Activated T-cell treated with anti-CD3 and anti-CD28 coated beads, Interleukin-2, amount 50 U/mL, for 4 hours (primary cell): Measurements from ENCODE around the gene TNRC18. TPM values are rescaled to one million over a fixed set of nuclear protein-coding genes. Genes with fewer than 3 reads are reported as not detected.
"Not testable (repeated sequence)": the region's sequence is repeated elsewhere in the genome, so short reads cannot be mapped to it uniquely, and the experiment has no call there.

Experiments
- ATAC-seq, 2 donors: fragments of 200-7000 bp; cut with Tn5 transposase; one replicate each; pipeline ENCODE4 v1.10.0; 2021
- DNase-seq: peaks from one replicate; pipeline ENCODE4 v3.0.0-alpha.2; 2020
- H3K27me3 Mint-ChIP-seq: one replicate; pipeline ENCODE4 v1.8.0; 2021; ENCODE audit warnings: low read depth, mixed read lengths
- H3K36me3 Mint-ChIP-seq: one replicate; pipeline ENCODE4 v1.8.0; 2022; ENCODE audit warnings: mixed read lengths; ENCODE audit not compliant: insufficient read depth
- H3K4me1 Mint-ChIP-seq: one replicate; pipeline ENCODE4 v1.8.0; 2021; ENCODE audit warnings: low read depth, mixed read lengths
- H3K4me3 Mint-ChIP-seq: one replicate; pipeline ENCODE4 v1.8.0; 2021; ENCODE audit warnings: mild to moderate bottlenecking, moderate library complexity, mixed read lengths
- H3K9me3 Mint-ChIP-seq: one replicate; pipeline ENCODE4 v1.8.0; 2021; ENCODE audit warnings: mixed read lengths
- total RNA-seq, 3 donors: library from RNA; stranded (reverse); gene quantifications; one replicate each; pipeline ENCODE4 v1.2.1, GENCODE V29; 2021

The TNRC18 gene
- total RNA-seq, 3 donors from 2014 or later = 45.4 to 55.2 (median 48.4) TPM

- Mint-ChIP-seq H3K4me1 (peaks cover 10% of the 10 kb centered on the region), H3K36me3 (peaks cover 15% of the 10 kb centered on the region), H3K27me3 (no peaks in the 10 kb centered on the region), H3K9me3 (no peaks in the 10 kb centered on the region), H3K4me3 (no peak overlapping the region)
- ATAC-seq (no peak), DNase-seq (no peak)
These were observed 52.9 kb downstream of the TNRC18 start for GRCh38 chr7:5370454-5371353.

- ATAC-seq = no peak
- Mint-ChIP-seq H3K4me3 (no peak overlapping the region), H3K9me3 (no peaks in the 10 kb centered on the region), H3K4me1 (peaks cover 19% of the 10 kb centered on the region), H3K36me3 (peaks cover 8% of the 10 kb centered on the region), H3K27me3 (no peaks in the 10 kb centered on the region)
- DNase-seq = no peak
These were observed 56.0 kb downstream of the TNRC18 start for GRCh38 chr7:5367661-5368060.

- peaks cover 19% of the 10 kb centered on the region for H3K4me1 Mint-ChIP-seq
- not testable (repeated sequence) for H3K27me3 Mint-ChIP-seq, H3K9me3 Mint-ChIP-seq, H3K36me3 Mint-ChIP-seq, H3K4me3 Mint-ChIP-seq
- DNase-seq (peak; percentile 58), ATAC-seq (peak; percentile 80 to 92)
These were observed 57.5 kb downstream of the TNRC18 start for GRCh38 chr7:5365976-5366625.

- H3K9me3 Mint-ChIP-seq = no peaks in the 10 kb centered on the region
- DNase-seq (no peak), ATAC-seq (no peak)
- H3K4me1 Mint-ChIP-seq = peaks cover 15% of the 10 kb centered on the region
- no peak overlapping the region for H3K4me3 Mint-ChIP-seq
- no peaks in the 10 kb centered on the region for H3K27me3 Mint-ChIP-seq
- peaks cover 14% of the 10 kb centered on the region for H3K36me3 Mint-ChIP-seq
These were observed 59.9 kb downstream of the TNRC18 start for GRCh38 chr7:5363729-5364128.

- H3K36me3 Mint-ChIP-seq = peaks cover 22% of the 10 kb centered on the region
- DNase-seq (no peak), ATAC-seq (no peak)
These were observed 61.2 kb downstream of the TNRC18 start for GRCh38 chr7:5362466-5362865.

GRCh38 chr7:5361446-5362127 is 62.0 kb downstream of the TNRC18 start:
- no peak for DNase-seq
- no peak for ATAC-seq
- Mint-ChIP-seq H3K4me1 (peaks cover 14% of the 10 kb centered on the region), H3K36me3 (peaks cover 25% of the 10 kb centered on the region), H3K9me3 (no peaks in the 10 kb centered on the region), H3K4me3 (no peak overlapping the region), H3K27me3 (no peaks in the 10 kb centered on the region)

More at GRCh38 chr7:5362466-5362865, 61.2 kb downstream of the TNRC18 start:
- no peak overlapping the region for H3K4me3 Mint-ChIP-seq
- no peaks in the 10 kb centered on the region for H3K27me3 Mint-ChIP-seq
- no peaks in the 10 kb centered on the region for H3K9me3 Mint-ChIP-seq
- H3K4me1 Mint-ChIP-seq = peaks cover 15% of the 10 kb centered on the region

GRCh38 chr7:5360971-5361370 is 62.7 kb downstream of the TNRC18 start:
- Mint-ChIP-seq H3K4me1 (peaks cover 12% of the 10 kb centered on the region), H3K9me3 (no peaks in the 10 kb centered on the region), H3K36me3 (peaks cover 30% of the 10 kb centered on the region), H3K27me3 (no peaks in the 10 kb centered on the region), H3K4me3 (no peak overlapping the region)
- ATAC-seq (no peak), DNase-seq (no peak)

GRCh38 chr7:5360451-5360850 is 63.2 kb downstream of the TNRC18 start:
- ATAC-seq = no peak
- H3K27me3 Mint-ChIP-seq = no peaks in the 10 kb centered on the region
- no peak overlapping the region for H3K4me3 Mint-ChIP-seq
- H3K9me3 Mint-ChIP-seq = no peaks in the 10 kb centered on the region
- H3K4me1 Mint-ChIP-seq = peaks cover 10% of the 10 kb centered on the region
- no peak for DNase-seq
- peaks cover 30% of the 10 kb centered on the region for H3K36me3 Mint-ChIP-seq

- Mint-ChIP-seq H3K36me3 (peaks cover 32% of the 10 kb centered on the region), H3K4me1 (peaks cover 11% of the 10 kb centered on the region)
- not testable (repeated sequence) for DNase-seq, ATAC-seq, H3K4me3 Mint-ChIP-seq, H3K9me3 Mint-ChIP-seq, H3K27me3 Mint-ChIP-seq
These were observed 63.6 kb downstream of the TNRC18 start for GRCh38 chr7:5360021-5360420.

- no peaks in the 10 kb centered on the region for H3K9me3 Mint-ChIP-seq
- no peak for ATAC-seq
- peaks cover 32% of the 10 kb centered on the region for H3K36me3 Mint-ChIP-seq
- no peak for DNase-seq
- no peak overlapping the region for H3K4me3 Mint-ChIP-seq
- H3K4me1 Mint-ChIP-seq = peaks cover 16% of the 10 kb centered on the region
- no peaks in the 10 kb centered on the region for H3K27me3 Mint-ChIP-seq
These were observed 64.3 kb downstream of the TNRC18 start for GRCh38 chr7:5359344-5359743.

GRCh38 chr7:5357951-5358350 is 65.7 kb downstream of the TNRC18 start:
- H3K4me3 Mint-ChIP-seq = no peak overlapping the region
- no peaks in the 10 kb centered on the region for H3K9me3 Mint-ChIP-seq
- DNase-seq (no peak), ATAC-seq (no peak)
- peaks cover 10% of the 10 kb centered on the region for H3K4me1 Mint-ChIP-seq
- peaks cover 35% of the 10 kb centered on the region for H3K36me3 Mint-ChIP-seq
- no peaks in the 10 kb centered on the region for H3K27me3 Mint-ChIP-seq

- DNase-seq = no peak
- no peak for ATAC-seq
- peaks cover 10% of the 10 kb centered on the region for H3K4me1 Mint-ChIP-seq
- no peaks in the 10 kb centered on the region for H3K27me3 Mint-ChIP-seq
- no peaks in the 10 kb centered on the region for H3K9me3 Mint-ChIP-seq
- peaks cover 36% of the 10 kb centered on the region for H3K36me3 Mint-ChIP-seq
- H3K4me3 Mint-ChIP-seq = no peak overlapping the region
These were observed 66.9 kb downstream of the TNRC18 start for GRCh38 chr7:5356751-5357119.

GRCh38 chr7:5354460-5355232 is 69.0 kb downstream of the TNRC18 start:
- Mint-ChIP-seq H3K9me3 (no peaks in the 10 kb centered on the region), H3K36me3 (peaks cover 39% of the 10 kb centered on the region), H3K4me3 (no peak overlapping the region), H3K27me3 (no peaks in the 10 kb centered on the region), H3K4me1 (peaks cover 10% of the 10 kb centered on the region)
- no peak for DNase-seq
- no peak for ATAC-seq

GRCh38 chr7:5352440-5353010 is 71.1 kb downstream of the TNRC18 start:
- peaks cover 25% of the 10 kb centered on the region for H3K36me3 Mint-ChIP-seq
- ATAC-seq (no peak), DNase-seq (no peak)
- H3K9me3 Mint-ChIP-seq = no peaks in the 10 kb centered on the region
- H3K4me1 Mint-ChIP-seq = peaks cover 10% of the 10 kb centered on the region
- H3K4me3 Mint-ChIP-seq = no peak overlapping the region
- H3K27me3 Mint-ChIP-seq = no peaks in the 10 kb centered on the region
